NCI-H748 (cell line): ENCODE results near the gene PI4KA.
"Not testable (repeated sequence)": the region's sequence is repeated elsewhere in the genome, so short reads cannot be mapped to it uniquely, and the experiment has no call there.

ENCODE experiments used
- DNase-seq: peaks from one replicate; lab custom pipeline; 2025; ENCODE audit not compliant: unreplicated experiment; lab: John Stamatoyannopoulos, UW

PI4KA gene

GRCh38 chr22:20670457-20671261 is 188.0 kb downstream of the PI4KA start:
- not testable (repeated sequence) for DNase-seq

- DNase-seq: not testable (repeated sequence)
Observed at GRCh38 chr22:20669884-20670283, 188.7 kb downstream of the PI4KA start.

GRCh38 chr22:20669471-20669870 is 189.1 kb downstream of the PI4KA start:
- DNase-seq: not testable (repeated sequence)

GRCh38 chr22:20668769-20669168 is 189.8 kb downstream of the PI4KA start:
- DNase-seq: not testable (repeated sequence)

GRCh38 chr22:20668226-20668625 is 190.4 kb downstream of the PI4KA start:
- not testable (repeated sequence) for DNase-seq

- DNase-seq: not testable (repeated sequence)
Observed at GRCh38 chr22:20667548-20667947, 191.1 kb downstream of the PI4KA start.

GRCh38 chr22:20666560-20666959 is 192.1 kb downstream of the PI4KA start:
- no peak for DNase-seq

GRCh38 chr22:20664594-20664959 is 194.0 kb downstream of the PI4KA start:
- DNase-seq: no peak

GRCh38 chr22:20663941-20664593 is 194.5 kb downstream of the PI4KA start:
- no peak for DNase-seq

- no peak for DNase-seq
Observed at GRCh38 chr22:20663137-20663828, 195.3 kb downstream of the PI4KA start.

- not testable (repeated sequence) for DNase-seq
Observed at GRCh38 chr22:20662524-20663036, 196.0 kb downstream of the PI4KA start.

GRCh38 chr22:20661473-20661872 is 197.1 kb downstream of the PI4KA start:
- no peak for DNase-seq

- no peak for DNase-seq
Observed at GRCh38 chr22:20660441-20661054, 198.1 kb downstream of the PI4KA start.

GRCh38 chr22:20659920-20660319 is 198.7 kb downstream of the PI4KA start:
- no peak for DNase-seq

GRCh38 chr22:20659258-20659657 is 199.4 kb downstream of the PI4KA start:
- no peak for DNase-seq

- DNase-seq: no peak
Observed at GRCh38 chr22:20658433-20659222, 200.0 kb downstream of the PI4KA start.

- DNase-seq: no peak
Observed at GRCh38 chr22:20657963-20658362, 200.6 kb downstream of the PI4KA start.
